Activated T-cell treated with anti-CD3 and anti-CD28 coated beads, Interleukin-2, amount 50 U/mL, for 24 hours (primary cell): ENCODE results near the gene PARD6B.

ENCODE experiments used
- DNase-seq: peaks from one replicate; pipeline ENCODE4 v3.0.0-alpha.2; 2020
- H3K27ac Mint-ChIP-seq: 2 replicates; pipeline ENCODE4 v1.8.0; 2020; ENCODE audit warnings: mild to moderate bottlenecking, mixed read lengths
- H3K27me3 Mint-ChIP-seq: 2 replicates; pipeline ENCODE4 v1.8.0; 2020; ENCODE audit warnings: mixed read lengths
- H3K36me3 Mint-ChIP-seq: 2 replicates; pipeline ENCODE4 v1.8.0; 2020; ENCODE audit warnings: low read depth, mixed read lengths
- H3K4me1 Mint-ChIP-seq: 2 replicates; pipeline ENCODE4 v1.8.0; 2020; ENCODE audit warnings: low read depth, mixed read lengths
- H3K4me3 Mint-ChIP-seq: 2 replicates; pipeline ENCODE4 v1.8.0; 2020; ENCODE audit warnings: mild to moderate bottlenecking, moderate library complexity, mixed read lengths
- H3K9me3 Mint-ChIP-seq: 2 replicates; pipeline ENCODE4 v1.8.0; 2020; ENCODE audit warnings: mixed read lengths

PARD6B gene, protein sequence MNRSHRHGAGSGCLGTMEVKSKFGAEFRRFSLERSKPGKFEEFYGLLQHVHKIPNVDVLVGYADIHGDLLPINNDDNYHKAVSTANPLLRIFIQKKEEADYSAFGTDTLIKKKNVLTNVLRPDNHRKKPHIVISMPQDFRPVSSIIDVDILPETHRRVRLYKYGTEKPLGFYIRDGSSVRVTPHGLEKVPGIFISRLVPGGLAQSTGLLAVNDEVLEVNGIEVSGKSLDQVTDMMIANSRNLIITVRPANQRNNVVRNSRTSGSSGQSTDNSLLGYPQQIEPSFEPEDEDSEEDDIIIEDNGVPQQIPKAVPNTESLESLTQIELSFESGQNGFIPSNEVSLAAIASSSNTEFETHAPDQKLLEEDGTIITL

GRCh38 chr20:50731055-50731929 lies at the start of gene PARD6B:
PARD6B (plus strand) TSS chr20:50731580; CDS start chr20:50731787, 207 bp downstream.
- Mint-ChIP-seq H3K27me3 (no peaks in the 10 kb centered on the region), H3K4me1 (peaks cover 47% of the 10 kb centered on the region), H3K27ac (peak within 1 kb of the TSS; percentile 88)

GRCh38 chr20:50682065-50682464 lies 49.3 kb upstream of the PARD6B start:
- H3K4me3 Mint-ChIP-seq, result no peak overlapping the region
- H3K27ac Mint-ChIP-seq, result no peak overlapping the region
- no peaks in the 10 kb centered on the region for H3K27me3 Mint-ChIP-seq
- DNase-seq, result no peak
- H3K9me3 Mint-ChIP-seq, result no peaks in the 10 kb centered on the region
- no peaks in the 10 kb centered on the region for H3K4me1 Mint-ChIP-seq
- no peaks in the 10 kb centered on the region for H3K36me3 Mint-ChIP-seq

More at GRCh38 chr20:50731055-50731929, at the start of gene PARD6B:
- peak within 1 kb of the TSS; percentile 87 for H3K4me3 Mint-ChIP-seq
- peaks cover 8% of the 10 kb centered on the region for H3K36me3 Mint-ChIP-seq
- DNase-seq, result peak; percentile 99
- H3K9me3 Mint-ChIP-seq, result no peaks in the 10 kb centered on the region

DNA sequence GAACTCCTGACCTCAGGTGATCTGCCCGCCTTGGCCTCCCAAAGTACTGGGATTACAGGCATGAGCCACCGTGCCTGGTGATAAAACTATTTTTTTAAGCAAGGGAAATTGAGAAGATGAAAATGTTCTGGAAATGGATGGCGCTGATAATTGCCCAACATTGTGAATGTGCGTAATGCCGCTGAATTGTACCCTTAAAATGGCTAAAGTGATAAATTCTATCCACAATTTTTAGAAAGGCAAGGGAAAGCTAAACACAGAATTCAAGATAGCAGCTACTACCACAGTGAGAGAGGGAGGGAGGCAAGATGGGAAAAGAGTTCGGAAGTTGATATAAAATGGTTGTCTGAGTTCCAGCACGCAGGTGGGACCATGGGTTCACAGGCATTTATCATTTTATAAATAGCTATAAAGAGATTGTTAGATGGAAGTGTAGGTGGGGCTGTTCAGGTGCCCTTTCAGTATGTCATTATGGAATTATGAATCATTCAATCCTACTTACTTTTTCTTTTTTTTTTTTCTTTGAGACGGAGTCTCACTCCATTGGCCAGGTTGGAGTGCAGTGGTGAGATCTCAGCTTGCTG lies 48.3 kb upstream of the PARD6B start:
- H3K36me3 Mint-ChIP-seq, result no peaks in the 10 kb centered on the region
- no peak overlapping the region for H3K4me3 Mint-ChIP-seq
- H3K27ac Mint-ChIP-seq, result no peak overlapping the region
- H3K27me3 Mint-ChIP-seq, result no peaks in the 10 kb centered on the region
- H3K4me1 Mint-ChIP-seq, result no peaks in the 10 kb centered on the region
- no peak for DNase-seq
- no peaks in the 10 kb centered on the region for H3K9me3 Mint-ChIP-seq

DNA sequence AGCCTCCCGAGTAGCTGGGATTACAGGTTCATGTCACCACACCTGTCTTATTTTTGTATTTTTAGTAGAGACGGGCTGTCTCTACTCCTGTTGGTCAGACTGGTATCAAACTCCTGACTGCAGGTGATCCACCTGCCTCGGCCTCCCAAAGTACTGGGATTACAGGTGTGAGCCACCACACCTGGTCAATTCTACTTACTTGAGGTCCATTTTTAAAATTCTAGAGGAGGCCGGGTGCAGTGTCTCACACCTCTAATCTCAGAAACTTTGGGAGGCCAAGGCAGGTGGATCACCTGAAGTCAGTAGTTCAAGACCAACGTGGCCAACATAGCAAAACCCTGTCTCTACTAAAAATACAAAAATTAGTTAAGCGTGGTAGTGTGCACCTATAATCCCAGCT lies 47.8 kb upstream of the PARD6B start:
- Mint-ChIP-seq H3K4me3 (no peak overlapping the region), H3K27ac (no peak overlapping the region), H3K9me3 (no peaks in the 10 kb centered on the region), H3K36me3 (no peaks in the 10 kb centered on the region), H3K27me3 (peaks cover 3% of the 10 kb centered on the region), H3K4me1 (no peaks in the 10 kb centered on the region)
- DNase-seq, result no peak

DNA sequence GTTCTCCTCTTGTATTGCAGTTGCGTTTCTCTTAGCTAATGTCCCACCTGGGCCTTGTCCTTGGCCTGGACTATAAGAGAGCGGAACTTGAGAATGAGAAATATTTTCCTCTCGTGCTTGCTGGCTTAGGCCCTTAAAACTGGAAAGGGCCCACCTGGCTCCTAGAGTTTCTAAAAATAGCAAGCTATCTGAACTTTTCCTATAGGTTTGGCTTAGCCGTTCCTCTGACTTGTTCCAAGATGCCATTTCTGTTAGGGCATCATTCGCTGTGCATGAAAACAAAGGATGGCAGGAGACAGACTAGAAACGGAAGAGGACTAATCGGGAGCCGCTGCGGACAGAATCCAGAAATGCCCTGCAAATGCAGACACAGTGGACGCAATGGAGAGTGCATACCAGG lies 44.6 kb upstream of the PARD6B start:
- Mint-ChIP-seq H3K4me1 (peaks cover 10% of the 10 kb centered on the region), H3K9me3 (no peaks in the 10 kb centered on the region), H3K27ac (no peak overlapping the region), H3K36me3 (no peaks in the 10 kb centered on the region), H3K4me3 (no peak overlapping the region), H3K27me3 (peaks cover 31% of the 10 kb centered on the region)
- DNase-seq, result no peak

DNA sequence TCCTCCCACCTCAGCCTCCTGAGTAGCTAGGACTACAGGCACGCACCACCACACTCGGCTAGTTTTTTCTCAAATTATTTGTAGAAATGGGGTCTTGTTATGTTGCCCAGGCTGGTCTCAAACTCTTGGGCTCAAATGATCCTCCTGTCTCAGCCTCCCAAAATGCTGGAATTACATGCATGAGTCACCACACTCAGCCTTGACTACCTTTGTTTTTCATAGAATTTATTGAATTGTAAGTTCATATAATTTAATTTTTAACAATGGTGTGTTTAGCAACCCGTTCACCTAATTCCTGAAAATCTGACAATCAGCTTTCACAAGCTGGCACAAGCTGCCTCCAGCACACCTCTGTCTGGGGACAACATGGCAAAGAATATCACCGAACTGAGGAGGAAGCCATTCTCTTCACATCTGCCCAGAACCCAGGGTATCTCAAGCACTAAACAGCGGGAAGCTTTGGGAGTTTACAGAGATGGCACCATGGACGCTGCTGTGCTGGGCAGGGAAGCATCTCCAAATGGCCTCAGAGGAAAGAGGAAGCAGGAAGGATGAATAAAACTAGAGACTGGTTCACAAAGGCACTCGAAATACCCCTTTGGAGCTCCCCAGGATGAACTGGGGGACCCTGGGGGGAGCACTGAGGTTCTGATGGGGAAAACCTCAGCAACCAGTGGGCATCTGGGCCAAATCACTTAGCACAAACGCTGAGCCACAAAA lies 43.0 kb upstream of the PARD6B start:
- Mint-ChIP-seq H3K27ac (no peak overlapping the region), H3K4me1 (peaks cover 11% of the 10 kb centered on the region), H3K27me3 (peaks cover 43% of the 10 kb centered on the region), H3K9me3 (no peaks in the 10 kb centered on the region), H3K36me3 (no peaks in the 10 kb centered on the region), H3K4me3 (no peak overlapping the region)
- no peak for DNase-seq

- Mint-ChIP-seq H3K4me3 (no peak overlapping the region), H3K4me1 (peaks cover 11% of the 10 kb centered on the region), H3K36me3 (no peaks in the 10 kb centered on the region), H3K27ac (no peak overlapping the region), H3K9me3 (no peaks in the 10 kb centered on the region), H3K27me3 (peaks cover 46% of the 10 kb centered on the region)
- DNase-seq, result no peak
Measured at GRCh38 chr20:50689864-50690649, 41.3 kb upstream of the PARD6B start.

- peak; percentile 33 for DNase-seq
- Mint-ChIP-seq H3K36me3 (no peaks in the 10 kb centered on the region), H3K27ac (no peak within 1 kb of the TSS), H3K9me3 (no peaks in the 10 kb centered on the region), H3K4me1 (peaks cover 11% of the 10 kb centered on the region), H3K4me3 (peak within 1 kb of the TSS; percentile 41), H3K27me3 (peaks cover 46% of the 10 kb centered on the region)
Measured at GRCh38 chr20:50690650-50691572, 40.5 kb upstream of the PARD6B start, which contains the start of gene RIPOR3. RIPOR3 (minus strand) TSS chr20:50691542; CDS start chr20:50691128, 414 bp downstream.

DNA sequence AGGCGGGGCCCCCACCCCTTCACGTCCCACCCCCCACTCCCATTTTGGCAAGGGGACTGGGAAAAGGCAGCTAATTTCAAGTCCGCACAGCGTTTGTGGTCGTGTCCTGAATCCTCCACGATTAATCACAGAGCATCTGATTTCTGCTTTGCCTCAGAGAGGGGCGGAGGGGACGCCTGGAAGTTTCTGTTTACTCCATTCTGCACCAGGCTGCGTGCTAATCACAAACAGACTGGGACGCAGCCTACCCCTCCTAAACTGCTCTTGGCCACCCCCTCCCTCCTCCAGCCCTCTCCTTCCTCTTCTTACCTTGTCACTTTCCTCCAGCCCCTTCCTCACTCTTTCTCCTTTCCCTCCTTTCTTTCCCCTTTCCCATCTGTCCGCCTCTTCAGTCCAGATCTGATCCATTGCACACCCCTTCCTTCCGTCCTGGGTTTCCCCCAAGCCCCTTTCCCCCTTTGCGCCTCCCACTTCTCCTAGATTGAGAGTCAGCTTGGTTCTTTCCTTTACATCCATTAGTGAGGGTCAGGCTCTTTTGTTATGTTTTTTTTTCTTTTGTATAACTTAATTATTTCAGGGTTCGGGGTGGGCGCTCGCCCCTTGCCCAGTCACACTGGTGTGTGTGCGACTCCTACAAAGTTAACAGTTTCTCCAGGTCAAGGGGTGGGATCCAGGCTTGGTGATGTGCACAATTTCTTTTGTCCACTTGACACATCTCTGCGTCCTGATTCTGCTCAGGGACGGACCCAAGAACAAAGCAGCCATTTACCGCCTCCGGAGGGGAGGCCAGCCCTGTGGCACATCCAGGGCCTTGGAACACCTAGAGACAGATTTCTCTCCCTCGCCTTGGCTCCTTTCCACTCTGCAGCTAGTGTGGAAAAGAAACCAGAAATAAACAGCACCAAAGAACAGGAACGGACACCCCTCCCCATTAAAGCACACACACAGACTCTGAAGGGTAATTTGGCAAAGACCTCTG lies 39.5 kb upstream of the PARD6B start:
- no peaks in the 10 kb centered on the region for H3K9me3 Mint-ChIP-seq
- H3K27me3 Mint-ChIP-seq, result peaks cover 46% of the 10 kb centered on the region

GRCh38 chr20:50692552-50692933 lies 38.8 kb upstream of the PARD6B start:
- Mint-ChIP-seq H3K27me3 (peaks cover 46% of the 10 kb centered on the region), H3K27ac (no peak overlapping the region), H3K36me3 (no peaks in the 10 kb centered on the region), H3K4me1 (peaks cover 11% of the 10 kb centered on the region), H3K4me3 (no peak overlapping the region), H3K9me3 (no peaks in the 10 kb centered on the region)
- DNase-seq, result no peak

More for the DNA sequence above, 39.5 kb upstream of the PARD6B start:
- Mint-ChIP-seq H3K27ac (no peak overlapping the region), H3K36me3 (no peaks in the 10 kb centered on the region), H3K4me1 (peaks cover 11% of the 10 kb centered on the region), H3K4me3 (peak overlapping the region; percentile 3)
- DNase-seq, result no peak

GRCh38 chr20:50693001-50693400 lies 38.4 kb upstream of the PARD6B start:
- Mint-ChIP-seq H3K27me3 (peaks cover 47% of the 10 kb centered on the region), H3K4me1 (peaks cover 11% of the 10 kb centered on the region), H3K36me3 (no peaks in the 10 kb centered on the region), H3K4me3 (no peak overlapping the region), H3K27ac (no peak overlapping the region), H3K9me3 (no peaks in the 10 kb centered on the region)
- DNase-seq, result no peak
